GM12891 (cell line): Measurements from ENCODE around the gene LCK.
"Not testable (repeated sequence)": the region's sequence is repeated elsewhere in the genome, so short reads cannot be mapped to it uniquely, and the experiment has no call there.

ENCODE experiments used
- DNase-seq: peaks from one replicate; pipeline ENCODE4 v3.0.0; 2011; ENCODE audit warnings: low spot score; ENCODE audit not compliant: insufficient read length
- FAIRE-seq: peaks from 2 replicates; lab custom pipeline; 2011; peaks lifted over from hg19 to GRCh38; lab: Jason Lieb, UNC
- PAX5 ChIP-seq: IDR thresholded peaks from 2 replicates; pipeline ENCODE4 v1.6.1; 2011; ENCODE audit warnings: low read length, moderate library complexity, mild to moderate bottlenecking; ENCODE audit not compliant: insufficient read depth, severe bottlenecking
- POLR2A ChIP-seq: IDR thresholded peaks from 2 replicates; pipeline ENCODE4 v1.6.1; 2011; ENCODE audit warnings: low read depth, low read length, control low read depth
- POLR2AphosphoS5 ChIP-seq: IDR thresholded peaks from 2 replicates; pipeline ENCODE4 v1.6.1; 2011; ENCODE audit warnings: low read depth, low read length, control low read depth
- POU2F2 ChIP-seq: IDR thresholded peaks from 2 replicates; pipeline ENCODE4 v1.6.1; 2011; ENCODE audit warnings: low read depth, mild to moderate bottlenecking, control low read depth, low read length, moderate library complexity
- SPI1 ChIP-seq: IDR thresholded peaks from 2 replicates; pipeline ENCODE4 v1.6.1; 2011; ENCODE audit warnings: low read depth, low read length, control low read depth
- TAF1 ChIP-seq: IDR thresholded peaks from 2 replicates; pipeline ENCODE4 v1.6.1; 2011; ENCODE audit warnings: low read depth, low read length, control low read depth

Gene LCK

DNA sequence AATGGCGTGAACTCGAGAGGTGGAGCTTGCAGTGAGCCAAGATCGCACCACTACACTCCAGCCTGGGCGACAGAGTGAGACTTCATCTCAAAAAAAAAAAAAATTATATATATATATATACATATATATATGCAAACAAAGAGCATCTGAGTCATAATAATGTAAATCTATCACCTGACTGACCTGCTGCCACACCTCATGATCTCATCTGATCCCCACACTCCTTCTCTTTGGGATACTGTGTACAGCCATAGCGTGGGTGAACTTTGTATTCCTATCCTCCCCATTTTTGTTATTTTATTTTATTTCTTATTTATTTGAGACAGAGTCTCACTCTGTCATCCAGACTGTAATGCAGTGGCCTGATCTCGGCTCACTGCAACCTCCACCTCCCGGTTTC is 38.2 kb downstream of the LCK start:
- no peak for FAIRE-seq
- TF ChIP-seq POU2F2 = no peak
- no peak for TF ChIP-seq PAX5
- no peak for TF ChIP-seq POLR2AphosphoS5
- no peak for TF ChIP-seq TAF1
- no peak for TF ChIP-seq SPI1
- no peak for TF ChIP-seq POLR2A

DNA sequence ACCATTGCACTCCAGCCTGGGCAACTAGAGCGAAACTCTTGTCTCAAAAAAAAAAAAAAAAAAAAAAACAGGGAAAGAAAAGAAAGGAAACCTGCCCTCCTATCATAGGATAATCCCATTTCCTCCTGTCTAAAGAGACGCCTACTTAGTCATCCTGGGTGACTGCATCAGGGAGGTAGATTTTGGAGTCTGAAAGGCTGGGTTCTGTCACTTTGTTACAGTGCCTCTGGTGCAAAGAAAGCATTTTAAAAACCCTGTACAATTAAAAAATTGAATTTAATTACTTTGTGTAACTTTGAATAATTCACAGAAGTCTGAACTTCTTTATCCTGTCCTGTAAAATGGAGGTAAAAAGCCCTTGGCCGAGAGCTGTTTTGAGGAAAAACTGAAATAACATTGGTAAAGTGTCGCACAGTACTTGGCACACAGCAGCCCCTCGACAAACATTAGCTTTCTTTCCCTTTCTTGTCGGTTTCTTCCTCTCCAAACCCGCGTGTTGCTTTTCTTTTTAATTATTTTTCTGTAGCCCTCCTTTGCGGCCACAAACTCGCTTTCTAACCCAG is 40.2 kb downstream of the LCK start:
- TF ChIP-seq PAX5 (no peak), SPI1 (no peak), TAF1 (no peak), POLR2AphosphoS5 (no peak), POU2F2 (no peak), POLR2A (no peak)
- FAIRE-seq (no peak), DNase-seq (no peak)

More for the DNA sequence above, 38.2 kb downstream of the LCK start:
- DNase-seq = no peak

DNA sequence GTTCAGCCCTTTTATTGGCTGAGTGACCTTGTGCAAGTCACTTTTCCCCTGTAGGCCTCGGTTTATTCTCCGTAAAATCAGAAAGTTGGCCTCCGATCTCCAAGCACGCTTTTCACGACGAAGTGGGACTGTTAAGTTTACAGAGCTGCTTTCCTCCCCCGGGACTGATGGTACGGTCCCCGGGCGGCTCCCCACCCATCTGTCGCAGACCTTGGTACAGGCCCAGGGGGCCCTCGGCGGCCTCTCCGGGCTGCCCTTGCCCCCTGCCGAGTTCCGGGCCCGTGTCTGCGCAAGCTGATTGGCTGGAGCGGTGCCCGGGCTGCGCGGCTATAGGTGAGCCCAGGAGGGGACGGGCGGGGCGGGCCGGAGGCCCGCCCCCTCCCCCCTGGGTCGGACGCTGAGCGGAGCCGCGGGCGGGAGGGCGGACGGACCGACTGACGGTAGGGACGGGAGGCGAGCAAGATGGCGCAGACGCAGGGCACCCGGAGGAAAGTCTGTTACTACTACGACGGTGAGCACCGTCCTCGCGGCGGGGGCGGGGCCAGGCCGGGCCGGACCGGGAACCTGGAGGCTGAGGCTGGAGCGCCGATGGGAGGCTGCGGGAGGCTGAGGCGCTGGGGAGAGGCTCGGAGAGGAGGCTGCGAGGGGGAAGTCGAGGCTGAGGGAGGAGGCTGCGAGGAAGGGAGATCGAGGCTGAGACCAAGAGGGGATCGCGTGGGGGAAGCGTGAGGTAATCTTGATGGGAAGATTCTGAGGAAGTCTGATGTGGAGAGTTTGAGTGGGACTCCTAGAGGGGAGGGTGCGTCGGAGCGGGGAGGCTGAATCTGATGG is 40.9 kb downstream of the LCK start, which contains the start of gene HDAC1:
Gene HDAC1 (plus strand): TSS at position 376 of the 831 bp plus-strand sequence. CDS start 87 bp downstream, at position 463.
- FAIRE-seq (peak; percentile 97), DNase-seq (peak; percentile 97)
- TF ChIP-seq POLR2AphosphoS5 (peak; percentile 64; the same call in 1 of the 2 replicates), POLR2A (peak; percentile 56; the same call in 1 of the 2 replicates), SPI1 (no peak), POU2F2 (no peak; the same call in 1 of the 2 replicates), TAF1 (peak; percentile 82), PAX5 (no peak)

DNA sequence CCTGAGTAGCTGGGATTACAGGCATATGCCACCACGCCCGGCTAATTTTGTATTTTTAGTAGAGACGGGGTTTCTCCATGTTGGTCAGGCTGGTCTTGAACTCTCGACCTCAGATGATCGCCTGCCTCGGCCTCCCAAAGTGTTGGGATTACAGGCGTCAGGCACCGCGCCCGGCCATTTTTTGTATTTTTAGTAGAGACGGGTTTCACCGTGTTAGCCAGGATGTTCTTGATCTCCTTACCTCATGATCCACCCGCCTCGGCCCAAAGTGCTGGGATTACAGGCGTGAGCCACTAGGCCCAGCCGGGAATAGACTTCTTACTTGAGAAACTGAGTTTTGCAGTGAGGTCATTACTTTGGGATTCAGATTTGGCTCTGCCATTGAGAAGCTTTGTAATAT is 47.1 kb downstream of the LCK start:
- FAIRE-seq, DNase-seq: not testable (repeated sequence)

DNA sequence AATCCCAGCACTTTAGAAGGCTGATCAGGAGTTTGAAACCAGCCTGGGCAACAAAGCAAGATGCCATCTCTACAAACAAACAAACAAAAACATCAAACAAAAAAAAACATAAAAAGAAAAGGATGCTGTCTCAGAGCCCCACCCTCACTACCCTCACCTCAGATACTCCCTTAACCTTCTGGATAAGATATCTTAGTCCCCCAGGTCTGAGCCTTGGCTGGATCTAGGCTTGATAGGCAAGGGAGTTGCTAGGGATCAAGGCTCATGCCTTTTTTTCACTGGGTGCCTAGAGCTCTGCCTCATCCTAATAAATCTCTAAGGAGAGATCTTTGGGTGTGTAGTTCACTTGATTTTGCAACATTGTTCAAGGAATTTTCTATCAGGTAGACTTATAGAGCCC is 48.3 kb downstream of the LCK start:
- FAIRE-seq = no peak
- TF ChIP-seq TAF1 (no peak), POU2F2 (no peak), POLR2A (no peak), SPI1 (no peak), PAX5 (no peak), POLR2AphosphoS5 (no peak)
- DNase-seq = no peak

DNA sequence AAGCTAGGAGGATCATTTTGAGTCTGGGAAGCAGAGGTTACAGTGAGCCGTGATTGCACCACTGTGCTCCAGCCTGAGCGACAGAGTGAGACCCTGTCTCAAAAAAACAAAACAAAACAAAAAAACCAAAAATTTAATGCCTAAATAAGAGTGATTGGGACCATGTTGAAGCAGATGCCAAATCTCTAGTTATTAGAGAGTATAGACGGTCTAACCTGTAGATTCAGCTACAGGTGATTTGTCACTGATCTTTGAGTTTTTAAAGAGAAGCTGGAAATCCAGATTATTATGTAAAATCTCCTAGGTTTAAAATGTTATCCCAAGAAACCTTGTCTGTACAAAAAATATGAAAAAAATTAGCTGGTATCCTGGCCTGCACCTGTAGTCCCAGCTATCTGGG is 52.3 kb downstream of the LCK start:
- FAIRE-seq = no peak
- no peak for TF ChIP-seq PAX5
- TF ChIP-seq POU2F2 = no peak
- TF ChIP-seq SPI1 = no peak
- no peak for TF ChIP-seq POLR2A
- TF ChIP-seq POLR2AphosphoS5 = no peak
- TF ChIP-seq TAF1 = no peak
- no peak for DNase-seq

DNA sequence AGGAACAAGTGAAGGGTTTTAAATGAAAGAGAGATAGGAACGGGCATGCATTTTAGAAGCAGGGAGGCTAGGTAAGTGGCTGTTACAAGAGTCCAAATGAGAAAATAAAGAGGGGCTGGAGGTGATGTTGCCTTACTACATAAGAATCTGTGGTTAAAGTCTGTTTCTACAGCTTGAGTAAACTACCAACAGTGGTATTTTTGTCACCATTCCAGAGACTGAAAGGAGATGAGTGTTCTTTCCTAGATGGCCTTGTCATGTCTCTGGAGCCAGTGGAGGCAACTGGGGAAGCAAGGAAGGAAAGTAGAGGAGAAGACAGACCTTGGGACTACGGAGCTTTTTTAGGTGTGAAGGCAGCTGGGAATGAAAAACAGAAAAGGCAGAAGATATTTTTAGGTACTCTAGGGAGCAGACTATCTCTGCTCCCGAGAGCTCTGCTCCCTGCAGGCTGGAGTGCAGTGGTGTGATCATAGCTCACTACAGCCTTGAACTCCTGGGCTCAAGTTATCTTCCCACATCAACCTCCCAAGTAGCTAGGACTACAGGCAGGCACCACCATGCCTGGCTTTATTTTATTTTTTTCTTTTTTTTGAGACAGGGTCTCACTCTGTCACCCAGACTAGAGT is 53.0 kb downstream of the LCK start:
- no peak for DNase-seq
- FAIRE-seq = no peak

DNA sequence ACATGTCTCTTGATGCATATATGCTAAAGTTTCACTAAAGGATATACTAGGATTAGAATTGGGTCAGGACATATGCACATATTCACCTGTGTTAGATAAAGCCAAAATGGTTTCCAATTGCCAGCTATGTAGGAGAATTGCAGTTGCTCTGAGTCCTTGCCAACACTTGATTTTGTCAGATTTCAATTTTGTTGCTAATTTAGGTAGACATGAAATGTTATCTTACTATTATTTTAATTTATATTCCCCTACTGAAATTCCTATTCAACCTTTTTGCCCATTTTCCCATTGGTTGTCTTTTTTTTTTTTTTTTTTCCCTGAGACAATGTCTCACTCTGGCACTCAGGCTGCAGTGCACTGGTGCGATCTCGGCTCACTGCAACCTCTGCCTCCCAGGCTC is 54.2 kb downstream of the LCK start:
- DNase-seq = no peak
- no peak for TF ChIP-seq POLR2AphosphoS5
- TF ChIP-seq SPI1 = no peak
- TF ChIP-seq POLR2A = no peak
- no peak for TF ChIP-seq TAF1
- TF ChIP-seq PAX5 = no peak
- no peak for TF ChIP-seq POU2F2
- FAIRE-seq = no peak

More for the DNA sequence above, 53.0 kb downstream of the LCK start:
- TF ChIP-seq POU2F2 (no peak), POLR2AphosphoS5 (no peak), SPI1 (no peak), TAF1 (no peak), PAX5 (no peak), POLR2A (no peak)

DNA sequence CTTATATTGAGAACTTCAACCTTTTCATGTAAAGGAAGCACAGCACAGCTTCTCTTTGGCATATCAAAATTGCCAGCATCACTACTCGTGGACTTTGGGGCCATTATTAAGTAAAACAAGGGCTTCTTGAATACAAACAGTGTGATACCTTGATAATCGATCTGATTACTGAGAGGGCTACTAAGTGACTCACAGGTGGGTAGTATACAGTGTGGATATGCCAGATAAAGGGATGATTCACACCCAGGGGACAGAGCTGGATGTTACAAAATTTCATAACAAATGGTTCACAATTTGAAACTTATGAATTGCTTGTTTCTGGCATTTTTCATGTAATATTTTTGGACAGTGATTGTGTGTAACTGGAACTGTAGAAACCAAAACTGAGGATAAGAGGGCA is 56.3 kb downstream of the LCK start:
- DNase-seq (no peak), FAIRE-seq (no peak)
- TF ChIP-seq POU2F2 = no peak
- TF ChIP-seq SPI1 = no peak
- no peak for TF ChIP-seq POLR2A
- TF ChIP-seq TAF1 = no peak
- no peak for TF ChIP-seq POLR2AphosphoS5
- no peak for TF ChIP-seq PAX5

DNA sequence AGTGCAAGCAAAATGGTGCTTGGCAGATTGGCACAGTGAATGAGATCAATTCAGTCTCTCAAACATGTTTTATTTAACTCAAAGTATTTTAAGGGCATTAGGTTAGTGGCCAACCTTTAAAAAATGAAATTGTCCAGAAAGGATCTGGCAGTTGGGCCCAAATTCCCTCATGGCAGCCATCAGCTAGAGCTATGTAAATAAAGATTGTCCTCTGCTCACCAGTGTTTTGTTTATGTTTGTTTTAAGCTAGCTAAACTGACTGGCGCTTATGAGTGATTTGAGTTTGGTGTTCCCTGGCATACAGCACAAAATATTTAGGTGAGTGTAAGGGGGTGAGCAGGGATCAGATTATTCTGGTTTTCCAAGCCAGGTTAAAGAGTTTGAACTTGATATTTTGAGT is 58.9 kb downstream of the LCK start:
- DNase-seq (no peak), FAIRE-seq (no peak)
- TF ChIP-seq POLR2AphosphoS5 = no peak
- TF ChIP-seq POLR2A = no peak
- TF ChIP-seq POU2F2 = no peak
- TF ChIP-seq SPI1 = no peak
- no peak for TF ChIP-seq TAF1
- no peak for TF ChIP-seq PAX5
